ENCODE data around the gene DLGAP1.

DNA sequence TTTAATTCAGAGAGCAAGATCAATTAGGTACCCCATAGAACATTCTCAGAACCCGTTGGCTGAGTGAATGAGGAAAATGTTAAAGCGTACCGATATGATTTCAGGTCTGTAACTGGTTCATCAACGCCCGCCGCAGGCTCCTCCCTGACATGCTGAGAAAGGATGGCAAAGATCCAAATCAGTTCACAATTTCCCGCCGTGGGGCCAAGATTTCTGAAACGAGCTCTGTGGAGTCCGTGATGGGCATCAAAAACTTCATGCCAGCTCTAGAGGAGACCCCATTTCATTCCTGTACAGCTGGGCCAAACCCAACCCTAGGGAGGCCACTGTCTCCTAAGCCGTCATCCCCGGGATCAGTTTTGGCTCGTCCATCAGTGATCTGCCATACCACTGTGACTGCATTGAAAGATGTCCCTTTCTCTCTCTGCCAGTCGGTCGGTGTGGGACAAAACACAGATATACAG lies 997.8 kb downstream of the DLGAP1 start:
- TF ChIP-seq POLR2A (IDR thresholded peaks at IDR 0.05; ENCODE audit: low read depth, low read length) (no peak), MAZ (IDR thresholded peaks at IDR 0.05; ENCODE audit: borderline replicate concordance, low read depth, low read length) (no peak), CEBPB (IDR thresholded peaks at IDR 0.05; ENCODE audit: low read depth, low read length) (no peak), BHLHE40 (IDR thresholded peaks at IDR 0.05; ENCODE audit: low read depth, low read length) (no peak), SMC3 (IDR thresholded peaks at IDR 0.05; ENCODE audit: low read depth, low read length) (no peak), MXI1 (IDR thresholded peaks at IDR 0.05; ENCODE audit: borderline replicate concordance, low read depth, low read length) (no peak), FOS (IDR thresholded peaks at IDR 0.05; ENCODE audit: low read depth, low read length) (no peak), RAD21 (IDR thresholded peaks at IDR 0.05; ENCODE audit: low read length) (no peak)
- TF ChIP-seq, protein P1, sequence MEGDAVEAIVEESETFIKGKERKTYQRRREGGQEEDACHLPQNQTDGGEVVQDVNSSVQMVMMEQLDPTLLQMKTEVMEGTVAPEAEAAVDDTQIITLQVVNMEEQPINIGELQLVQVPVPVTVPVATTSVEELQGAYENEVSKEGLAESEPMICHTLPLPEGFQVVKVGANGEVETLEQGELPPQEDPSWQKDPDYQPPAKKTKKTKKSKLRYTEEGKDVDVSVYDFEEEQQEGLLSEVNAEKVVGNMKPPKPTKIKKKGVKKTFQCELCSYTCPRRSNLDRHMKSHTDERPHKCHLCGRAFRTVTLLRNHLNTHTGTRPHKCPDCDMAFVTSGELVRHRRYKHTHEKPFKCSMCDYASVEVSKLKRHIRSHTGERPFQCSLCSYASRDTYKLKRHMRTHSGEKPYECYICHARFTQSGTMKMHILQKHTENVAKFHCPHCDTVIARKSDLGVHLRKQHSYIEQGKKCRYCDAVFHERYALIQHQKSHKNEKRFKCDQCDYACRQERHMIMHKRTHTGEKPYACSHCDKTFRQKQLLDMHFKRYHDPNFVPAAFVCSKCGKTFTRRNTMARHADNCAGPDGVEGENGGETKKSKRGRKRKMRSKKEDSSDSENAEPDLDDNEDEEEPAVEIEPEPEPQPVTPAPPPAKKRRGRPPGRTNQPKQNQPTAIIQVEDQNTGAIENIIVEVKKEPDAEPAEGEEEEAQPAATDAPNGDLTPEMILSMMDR (conservative IDR thresholded peaks at IDR 0.05; ENCODE audit: low read depth, low read length), result no peak
- TF ChIP-seq, protein P2, sequence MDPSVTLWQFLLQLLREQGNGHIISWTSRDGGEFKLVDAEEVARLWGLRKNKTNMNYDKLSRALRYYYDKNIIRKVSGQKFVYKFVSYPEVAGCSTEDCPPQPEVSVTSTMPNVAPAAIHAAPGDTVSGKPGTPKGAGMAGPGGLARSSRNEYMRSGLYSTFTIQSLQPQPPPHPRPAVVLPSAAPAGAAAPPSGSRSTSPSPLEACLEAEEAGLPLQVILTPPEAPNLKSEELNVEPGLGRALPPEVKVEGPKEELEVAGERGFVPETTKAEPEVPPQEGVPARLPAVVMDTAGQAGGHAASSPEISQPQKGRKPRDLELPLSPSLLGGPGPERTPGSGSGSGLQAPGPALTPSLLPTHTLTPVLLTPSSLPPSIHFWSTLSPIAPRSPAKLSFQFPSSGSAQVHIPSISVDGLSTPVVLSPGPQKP (IDR thresholded peaks at IDR 0.05; ENCODE audit: borderline replicate concordance, low read depth, low read length), result no peak
